ENCODE data around the gene MEOX1. TPM values are rescaled to one million over a fixed set of nuclear protein-coding genes. Genes with fewer than 3 reads are reported as not detected.

MEOX1 gene
- total RNA-seq, 2 donors from 2014 or later: 3.4 to 6.1 TPM

DNA sequence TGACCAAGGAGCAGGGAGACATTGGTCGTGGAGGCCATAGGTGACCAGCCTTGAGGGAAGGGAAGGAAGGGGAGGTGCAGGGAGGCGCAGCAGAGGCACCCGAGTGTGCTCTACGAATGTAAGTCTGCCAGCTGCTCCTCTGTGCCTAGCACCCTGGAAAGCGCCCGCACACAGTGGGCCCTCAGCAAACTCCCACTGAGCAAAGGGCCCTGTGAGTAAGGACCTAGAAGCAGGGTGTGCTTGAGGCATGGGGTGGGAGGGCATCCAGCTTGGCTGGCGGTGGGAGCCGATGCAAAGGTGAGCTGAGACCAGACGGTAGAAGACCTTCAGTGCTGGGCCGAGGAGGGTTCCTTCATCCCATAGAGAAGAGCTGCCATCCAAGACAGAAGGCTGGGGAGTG is 36.2 kb upstream of the MEOX1 start:
- intact Hi-C loops (cut with DNase I): loop anchor here (5.0 kb wide), 1 partner anchor 149 kb away; the partner anchor contains the start of gene CD300LG
- 90% methylated on average over 10 of the region's 10 CpGs for WGBS

DNA sequence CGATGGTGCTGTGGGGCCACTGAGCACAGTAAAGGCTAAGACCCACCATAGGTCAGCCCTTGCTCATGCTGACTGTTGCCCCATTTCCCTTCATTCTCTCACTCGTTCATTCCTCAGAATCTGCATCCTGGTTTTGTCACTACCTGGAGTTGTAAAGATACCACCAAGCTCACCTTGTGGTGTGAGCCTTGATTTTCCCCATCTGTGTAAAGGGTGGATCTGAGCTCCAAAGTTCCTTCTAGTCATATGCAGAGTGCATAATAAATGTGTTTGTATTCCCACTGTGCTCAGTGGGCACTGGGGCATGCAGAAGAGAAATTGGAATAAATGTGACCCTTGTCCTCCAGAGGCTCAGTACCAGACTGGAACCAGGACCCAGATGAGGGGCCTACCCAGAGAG is 35.2 kb upstream of the MEOX1 start:
- Histone ChIP-seq H3K27ac (no peak overlapping the region), H3K9me3 (no peaks in the 10 kb centered on the region), H3K4me1 (replicated peaks) (no peaks in the 10 kb centered on the region), H3K36me3 (no peaks in the 10 kb centered on the region), H3K27me3 (replicated peaks; ENCODE audit: insufficient read depth) (no peaks in the 10 kb centered on the region), H3K4me3 (no peak overlapping the region)
- 56% methylated on average over 2 of the region's 2 CpGs for WGBS
- DNase-seq (ENCODE audit: low spot score): no peak
- no peak for TF ChIP-seq POLR2A (IDR thresholded peaks at IDR 0.05)
- TF ChIP-seq, protein P1, sequence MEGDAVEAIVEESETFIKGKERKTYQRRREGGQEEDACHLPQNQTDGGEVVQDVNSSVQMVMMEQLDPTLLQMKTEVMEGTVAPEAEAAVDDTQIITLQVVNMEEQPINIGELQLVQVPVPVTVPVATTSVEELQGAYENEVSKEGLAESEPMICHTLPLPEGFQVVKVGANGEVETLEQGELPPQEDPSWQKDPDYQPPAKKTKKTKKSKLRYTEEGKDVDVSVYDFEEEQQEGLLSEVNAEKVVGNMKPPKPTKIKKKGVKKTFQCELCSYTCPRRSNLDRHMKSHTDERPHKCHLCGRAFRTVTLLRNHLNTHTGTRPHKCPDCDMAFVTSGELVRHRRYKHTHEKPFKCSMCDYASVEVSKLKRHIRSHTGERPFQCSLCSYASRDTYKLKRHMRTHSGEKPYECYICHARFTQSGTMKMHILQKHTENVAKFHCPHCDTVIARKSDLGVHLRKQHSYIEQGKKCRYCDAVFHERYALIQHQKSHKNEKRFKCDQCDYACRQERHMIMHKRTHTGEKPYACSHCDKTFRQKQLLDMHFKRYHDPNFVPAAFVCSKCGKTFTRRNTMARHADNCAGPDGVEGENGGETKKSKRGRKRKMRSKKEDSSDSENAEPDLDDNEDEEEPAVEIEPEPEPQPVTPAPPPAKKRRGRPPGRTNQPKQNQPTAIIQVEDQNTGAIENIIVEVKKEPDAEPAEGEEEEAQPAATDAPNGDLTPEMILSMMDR (IDR thresholded peaks at IDR 0.05): no peak
- no peak for TF ChIP-seq POLR2AphosphoS5 (IDR thresholded peaks at IDR 0.05)
- intact Hi-C loops (cut with DNase I): loop anchor here (5.0 kb wide), 1 partner anchor 150 kb away; the partner anchor contains the start of gene CD300LG

More for the DNA sequence above, 36.2 kb upstream of the MEOX1 start:
- Histone ChIP-seq H3K4me3 (no peak overlapping the region), H3K4me1 (replicated peaks) (no peaks in the 10 kb centered on the region), H3K9me3 (no peaks in the 10 kb centered on the region), H3K27ac (no peak overlapping the region), H3K27me3 (replicated peaks; ENCODE audit: insufficient read depth) (no peaks in the 10 kb centered on the region), H3K36me3 (no peaks in the 10 kb centered on the region)
- DNase-seq (ENCODE audit: low spot score): no peak
- TF ChIP-seq, protein P1 (IDR thresholded peaks at IDR 0.05): no peak
- TF ChIP-seq POLR2A (IDR thresholded peaks at IDR 0.05) (no peak), POLR2AphosphoS5 (IDR thresholded peaks at IDR 0.05) (no peak)

DNA sequence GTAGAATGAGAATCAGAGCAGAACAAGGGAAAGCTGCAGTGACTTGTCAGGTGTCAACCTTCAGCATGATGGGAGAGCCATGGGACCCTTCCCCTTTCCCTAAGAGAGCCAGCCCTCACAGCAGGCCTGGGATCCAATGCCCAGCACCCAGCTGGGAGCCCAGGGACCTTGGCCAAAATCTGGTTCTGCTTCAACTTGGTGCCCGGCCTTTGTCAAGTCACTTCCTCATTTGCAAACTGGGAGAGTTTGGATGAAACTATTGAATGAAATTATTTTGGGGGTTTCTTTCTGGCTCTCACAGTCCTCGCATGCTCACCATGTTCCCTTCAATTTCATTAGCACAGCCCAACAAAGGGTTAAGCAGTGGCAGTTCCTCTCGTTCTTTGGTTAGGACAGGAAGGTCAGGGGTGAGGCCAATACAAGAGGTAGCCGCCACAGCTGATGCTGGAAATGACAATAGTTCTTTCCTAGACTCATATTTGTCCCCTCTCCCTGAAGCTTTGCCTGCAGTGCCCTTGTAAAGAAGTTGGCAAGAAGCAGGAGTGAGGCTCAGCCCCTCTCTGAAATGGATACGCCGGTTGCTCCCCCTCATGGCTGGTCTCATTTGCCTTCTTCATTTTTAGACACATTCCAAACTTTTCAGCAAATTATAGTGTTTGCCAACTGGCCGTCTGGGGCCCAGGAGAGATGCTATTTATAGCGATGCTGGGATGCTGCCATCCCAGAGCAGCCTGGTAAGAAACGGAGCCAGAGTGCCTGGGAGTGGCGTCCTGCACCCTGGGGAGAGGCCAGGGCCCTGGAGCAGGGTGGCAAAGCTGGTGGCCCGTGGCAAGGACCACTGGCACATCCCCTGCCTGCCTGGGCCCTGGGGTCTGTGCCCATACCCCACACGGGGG is 34.5 kb upstream of the MEOX1 start:
- Histone ChIP-seq H3K27me3 (replicated peaks; ENCODE audit: insufficient read depth) (no peaks in the 10 kb centered on the region), H3K36me3 (no peaks in the 10 kb centered on the region), H3K4me3 (no peak overlapping the region), H3K9me3 (no peaks in the 10 kb centered on the region), H3K4me1 (replicated peaks) (no peaks in the 10 kb centered on the region), H3K27ac (no peak overlapping the region)
- intact Hi-C loops (cut with DNase I): loop anchor here (5.0 kb wide), 1 partner anchor 151 kb away; the partner anchor contains the start of gene CD300LG
- 21% methylated on average over 12 of the region's 12 CpGs for WGBS
- TF ChIP-seq, protein P1 (IDR thresholded peaks at IDR 0.05): no peak
- TF ChIP-seq POLR2A (IDR thresholded peaks at IDR 0.05) (no peak), POLR2AphosphoS5 (IDR thresholded peaks at IDR 0.05) (no peak)
- no peak for DNase-seq (ENCODE audit: low spot score)

DNA sequence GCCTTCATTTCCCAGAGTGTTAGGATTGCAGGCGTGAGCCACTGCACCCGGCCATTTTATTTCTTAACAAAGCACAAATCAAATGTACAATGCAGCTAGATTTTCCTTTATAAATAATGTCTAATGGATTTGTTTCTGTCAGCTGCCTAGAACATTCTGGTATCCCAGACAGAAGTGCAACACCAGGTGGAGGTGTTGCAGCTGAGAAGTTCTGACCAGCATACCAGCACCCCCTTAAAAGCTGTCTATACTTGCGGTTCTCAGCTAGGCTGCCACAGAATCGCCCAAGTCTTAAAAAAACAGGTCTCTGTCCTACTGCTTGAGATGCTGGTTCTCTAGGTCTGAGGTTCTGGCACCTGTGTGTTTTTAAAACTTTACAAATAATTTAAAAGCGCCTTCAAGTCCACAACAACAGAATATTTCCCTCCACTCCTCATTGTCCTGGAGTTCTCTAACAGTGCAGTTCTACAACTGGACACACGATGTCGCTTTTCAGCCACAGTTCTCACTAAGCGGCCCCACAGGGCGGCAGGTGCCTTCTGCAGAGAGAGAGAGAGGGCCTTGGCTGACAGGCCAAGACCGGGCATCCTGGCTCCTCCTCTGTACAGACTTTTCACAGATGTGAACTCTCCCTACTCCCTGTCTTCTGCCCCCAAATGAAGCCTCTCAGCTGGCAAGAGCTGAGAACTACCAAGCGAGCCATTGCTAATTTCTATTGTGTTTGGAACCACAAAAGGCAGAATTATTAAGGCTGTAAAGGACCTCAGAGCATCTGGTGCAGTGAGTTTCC is 32.6 kb upstream of the MEOX1 start:
- H3K4me3 ChIP-seq: no peak overlapping the region
- DNase-seq (ENCODE audit: low spot score): peak; percentile 74
- H3K4me1 ChIP-seq (replicated peaks): no peaks in the 10 kb centered on the region
- H3K27me3 ChIP-seq (replicated peaks; ENCODE audit: insufficient read depth): no peaks in the 10 kb centered on the region
- 22% methylated on average over 11 of the region's 11 CpGs for WGBS
- intact Hi-C loops (cut with DNase I): loop anchor here (1.0 kb wide), 1 partner anchor 66 kb away; no protein-coding TSS in a partner anchor
- no peaks in the 10 kb centered on the region for H3K9me3 ChIP-seq
- TF ChIP-seq, protein P1 (IDR thresholded peaks at IDR 0.05): peak; percentile 83 to 96 (median 90)
- TF ChIP-seq POLR2AphosphoS5 (IDR thresholded peaks at IDR 0.05): peak; percentile 49
- TF ChIP-seq POLR2A (IDR thresholded peaks at IDR 0.05): no peak
- no peaks in the 10 kb centered on the region for H3K36me3 ChIP-seq
- no peak overlapping the region for H3K27ac ChIP-seq

All from prostate gland (tissue), 2 donors.